A549 (cell line): ENCODE data around the gene CREB3L1. TPM values are rescaled to one million over a fixed set of nuclear protein-coding genes. Genes with fewer than 3 reads are reported as not detected.

Source experiments
- ATAC-seq, 2 experiments: fragments of 200-7000 bp in 1 of 2; fragments of >200 bp in 1 of 2; cut with Nextera tagmentation in 1 of 2; cut with Tn5 transposase in 1 of 2; 3 replicates each; pipeline versions ENCODE4 v1.8.0 to v1.9.1; 2018 to 2020; ENCODE audit warnings: mild to moderate bottlenecking in 1 of 2, moderate library complexity in 1 of 2
- CTCF ChIA-PET: fragments of 300-600 bp; sonication (Branson Sonifier 250); formaldehyde crosslinking; extraction: SDS; loops from one replicate; lab custom pipeline; 2021; ENCODE audit warnings: antibody characterized with exemption, inconsistent platforms; lab: Yijun Ruan, JAX
- POLR2A ChIA-PET: fragments of 350-600 bp; formaldehyde crosslinking; extraction: SDS; loops from one replicate; lab custom pipeline; 2021; ENCODE audit warnings: antibody characterized with exemption, inconsistent platforms; lab: Yijun Ruan, JAX
- DNase-seq, 2 experiments: peaks; one replicate each; pipeline versions ENCODE4 v3.0.0 to v3.0.0-alpha.2; 2011 to 2016; ENCODE audit warnings: low read depth in 1 of 2, low spot score in 1 of 2
- FAIRE-seq: peaks from 2 replicates; lab custom pipeline; 2011; peaks lifted over from hg19 to GRCh38; lab: Jason Lieb, UNC
- H3K27ac ChIP-seq, 2 experiments: fragments of >200 bp; sonication (Bioruptor Twin); formaldehyde crosslinking; 3 replicates each; pipeline ENCODE4 v1.5.1; 2016 to 2017
- H3K4me1 ChIP-seq: fragments of >200 bp; sonication (Bioruptor Twin); formaldehyde crosslinking; 3 replicates; pipeline ENCODE4 v1.6.1; 2016
- H3K4me2 ChIP-seq: fragments of >200 bp; sonication (Bioruptor Twin); formaldehyde crosslinking; 3 replicates; pipeline ENCODE4 v1.6.1; 2016
- H3K4me3 ChIP-seq: fragments of >200 bp; sonication (Bioruptor Twin); formaldehyde crosslinking; 3 replicates; pipeline ENCODE4 v1.5.1; 2016
- H3K9me3 ChIP-seq: fragments of >200 bp; sonication (Bioruptor Twin); formaldehyde crosslinking; 3 replicates; pipeline ENCODE4 v1.6.1; 2016
- FOSB ChIP-seq: fragments of 250-450 bp; sonication (Bioruptor Pico); IDR thresholded peaks from 2 replicates; pipeline ENCODE4 v1.5.0; 2020; ENCODE audit warnings: mild to moderate bottlenecking, moderate library complexity
- FOXS1 ChIP-seq: fragments of 250-450 bp; sonication (Bioruptor Pico); IDR thresholded peaks from 2 replicates; pipeline ENCODE4 v1.5.0; 2020; ENCODE audit warnings: mild to moderate bottlenecking, moderate library complexity
- GATA3 ChIP-seq: IDR thresholded peaks from 2 replicates; pipeline ENCODE4 v1.6.1; 2012; ENCODE audit warnings: borderline replicate concordance
- HDAC2 ChIP-seq: fragments of 200-600 bp; sonication (generic); IDR thresholded peaks from 2 replicates; pipeline ENCODE4 v1.6.1; 2016
- HOXB5 ChIP-seq: fragments of 250-450 bp; sonication (Bioruptor Pico); IDR thresholded peaks from 2 replicates; pipeline ENCODE4 v1.5.0; 2020; ENCODE audit warnings: mild to moderate bottlenecking, moderate library complexity
- KDM1A ChIP-seq: fragments of 200-600 bp; sonication (generic); IDR thresholded peaks from 2 replicates; pipeline ENCODE4 v1.6.1; 2016; ENCODE audit warnings: low read depth, mild to moderate bottlenecking
- KDM5A ChIP-seq: fragments of 200-600 bp; sonication (generic); IDR thresholded peaks from 2 replicates; pipeline ENCODE4 v1.6.1; 2016; ENCODE audit warnings: antibody characterized with exemption, mild to moderate bottlenecking
- MAX ChIP-seq: IDR thresholded peaks from 2 replicates; pipeline ENCODE4 v1.6.1; 2012
- POLR2AphosphoS2 ChIP-seq: conservative IDR thresholded peaks from 2 replicates; pipeline ENCODE4 v1.6.1; 2012; ENCODE audit warnings: low read length, improper control_type of control experiment, inconsistent platforms
- RAD21 ChIP-seq, 2 experiments: fragments of >200 bp in 1 of 2; sonication (Bioruptor Twin) in 1 of 2; formaldehyde crosslinking in 1 of 2; IDR thresholded peaks in 1 of 2; conservative IDR thresholded peaks in 1 of 2; 2 replicates in 1 of 2; 3 replicates in 1 of 2; pipeline ENCODE4 v1.6.1; 2012 to 2018; ENCODE audit warnings: inconsistent platforms in 1 of 2
- RARB ChIP-seq: fragments of 250-450 bp; sonication (Bioruptor Pico); IDR thresholded peaks from 2 replicates; pipeline ENCODE4 v1.8.0; 2021; ENCODE audit warnings: mild to moderate bottlenecking, moderate library complexity
- RFX5 ChIP-seq: fragments of 450-650 bp; IDR thresholded peaks from 2 replicates; pipeline ENCODE4 v1.7.1; 2014; ENCODE audit warnings: antibody characterized with exemption, mild to moderate bottlenecking, moderate library complexity
- RNF2 ChIP-seq: fragments of 200-600 bp; sonication (generic); IDR thresholded peaks from 2 replicates; pipeline ENCODE4 v1.6.1; 2016; ENCODE audit warnings: low read depth, mild to moderate bottlenecking, antibody characterized with exemption, moderate library complexity, borderline replicate concordance
- SMC3 ChIP-seq: fragments of >200 bp; sonication (Bioruptor Twin); formaldehyde crosslinking; IDR thresholded peaks from 3 replicates; pipeline ENCODE4 v1.6.1; 2018; ENCODE audit warnings: inconsistent platforms
- TP53 ChIP-seq: fragments of 250-450 bp; sonication (Bioruptor Pico); IDR thresholded peaks from 2 replicates; pipeline ENCODE4 v1.5.0; 2021; ENCODE audit warnings: mild to moderate bottlenecking, moderate library complexity
- USF2 ChIP-seq: fragments of 450-650 bp; IDR thresholded peaks from 2 replicates; pipeline ENCODE4 v1.6.1; 2014; ENCODE audit warnings: antibody characterized with exemption
- ZC3H11A ChIP-seq: fragments of 450-650 bp; IDR thresholded peaks from 2 replicates; pipeline ENCODE4 v1.6.1; 2014; ENCODE audit warnings: antibody characterized with exemption, mild to moderate bottlenecking
- WGBS: methylation state at CpG from one replicate; pipeline ENCODE4 v1.1.6; 2017; ENCODE audit errors: missing lambda C conversion rate; 5-methylcytosine and 5-hydroxymethylcytosine counted together
- polyA plus RNA-seq, 4 experiments: library from polyadenylated mRNA; depleted of rRNA in 3 of 4; stranded (reverse); fragments of >200 nt; fragmentation: RNase III in 1 of 4; extraction: RNeasy Plus Mini Kit Qiagen cat#74134 plus additional on column Dnase treatment in 1 of 4; gene quantifications; 2 replicates in 3 of 4; 3 replicates in 1 of 4; pipeline ENCODE4 v1.2.3, GENCODE V29; 2011 to 2017
- TF ChIP-seq, protein P1 (sequence below): fragments of 150-350 bp; IDR thresholded peaks from 2 replicates; pipeline ENCODE4 v1.6.1; 2014; ENCODE audit warnings: low read depth, mild to moderate bottlenecking, low read length

Gene CREB3L1
- polyA plus RNA-seq, 2 of the 4 experiments (the other 2 are of a cell fraction) = 0.61 to 2.3 TPM

DNA sequence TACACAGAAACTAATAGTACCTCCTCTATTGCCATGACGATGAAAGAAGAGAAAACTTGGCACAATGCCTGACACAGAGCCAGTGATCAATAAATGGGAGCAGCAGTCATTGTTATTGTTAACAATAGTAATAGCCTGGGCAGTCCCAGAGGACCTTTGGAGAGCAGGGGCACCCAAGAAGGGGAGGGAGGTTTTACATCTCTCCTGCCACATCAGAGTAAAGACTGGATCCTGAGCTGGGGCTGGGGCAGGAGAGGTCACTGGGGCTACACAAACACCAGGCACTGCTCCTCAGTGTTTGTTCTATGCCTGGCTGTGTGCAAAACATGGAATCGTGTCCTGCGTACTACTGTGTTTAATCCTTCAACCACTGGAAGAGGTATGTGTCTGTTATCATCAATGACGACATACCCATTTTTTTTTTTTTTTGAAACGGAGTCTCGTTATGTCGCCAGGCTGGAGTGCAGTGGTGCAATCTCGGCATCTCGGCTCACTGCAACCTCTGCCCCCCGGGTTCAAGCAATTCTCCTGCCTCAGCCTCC lies 25.0 kb upstream of the CREB3L1 start:
- no peak for FAIRE-seq

DNA sequence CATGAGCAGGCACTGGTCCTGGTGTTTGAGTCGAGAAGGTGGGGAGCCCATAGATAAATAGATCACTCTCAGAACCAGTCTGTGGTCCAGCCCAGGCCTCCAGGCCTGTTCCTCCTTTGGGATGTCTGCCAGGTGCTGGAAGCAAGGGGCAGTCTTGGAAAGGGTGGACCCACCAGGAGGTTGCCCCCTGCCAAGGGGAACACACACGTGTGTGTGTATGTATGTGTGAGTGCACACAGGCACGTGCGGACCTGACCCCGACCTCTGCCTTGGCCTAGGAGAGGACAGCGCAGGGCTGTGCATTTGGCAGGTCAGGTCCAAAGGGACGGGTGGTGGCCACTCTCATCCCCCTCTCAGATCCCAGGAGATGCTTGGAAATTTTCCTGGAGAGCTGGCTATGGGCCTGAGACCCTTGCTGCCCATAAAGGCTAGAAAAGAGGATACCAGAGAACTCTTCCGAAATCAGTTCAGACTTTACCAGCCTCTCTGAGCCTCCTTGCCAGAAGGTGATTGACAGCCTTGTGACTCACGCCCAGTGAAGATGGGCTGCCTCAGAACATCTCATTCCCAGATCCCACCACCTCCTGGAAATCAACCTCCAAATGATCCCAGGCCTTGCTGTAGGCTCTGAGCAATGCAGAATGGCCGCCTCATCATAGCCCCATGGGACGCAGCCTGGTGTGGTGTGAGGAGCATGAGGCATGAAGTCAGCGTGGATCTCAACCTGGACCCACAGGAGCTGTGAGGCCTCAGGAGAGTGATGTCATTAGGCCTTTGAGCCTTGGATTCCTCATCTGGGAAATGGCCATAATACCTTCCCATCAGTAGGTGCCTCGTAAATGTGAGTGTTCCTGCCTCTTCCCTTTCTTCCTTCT lies 24.0 kb upstream of the CREB3L1 start:
- CTCF ChIA-PET = interaction anchor here (0.7 to 17.1 kb wide), 4 partner anchors 10 to 51 kb away, joined by 3 to 872 read pairs (median 3); no protein-coding TSS in a partner anchor
- ATAC-seq (peak; percentile 27 to 31; a peak in 3 of 6 replicates), DNase-seq (no peak), FAIRE-seq (no peak)
- 83% methylated on average over 13 of the region's 13 CpGs for WGBS
- TF ChIP-seq USF2 (no peak), POLR2AphosphoS2 (no peak), FOSB (no peak), RNF2 (no peak), ZC3H11A (no peak), KDM1A (no peak), SMC3 (no peak), RAD21 (conservative IDR thresholded peaks at IDR 0.05 in 1 of 2, IDR thresholded peaks at IDR 0.05 in 1 of 2) (no peak)
- TF ChIP-seq, protein P1, sequence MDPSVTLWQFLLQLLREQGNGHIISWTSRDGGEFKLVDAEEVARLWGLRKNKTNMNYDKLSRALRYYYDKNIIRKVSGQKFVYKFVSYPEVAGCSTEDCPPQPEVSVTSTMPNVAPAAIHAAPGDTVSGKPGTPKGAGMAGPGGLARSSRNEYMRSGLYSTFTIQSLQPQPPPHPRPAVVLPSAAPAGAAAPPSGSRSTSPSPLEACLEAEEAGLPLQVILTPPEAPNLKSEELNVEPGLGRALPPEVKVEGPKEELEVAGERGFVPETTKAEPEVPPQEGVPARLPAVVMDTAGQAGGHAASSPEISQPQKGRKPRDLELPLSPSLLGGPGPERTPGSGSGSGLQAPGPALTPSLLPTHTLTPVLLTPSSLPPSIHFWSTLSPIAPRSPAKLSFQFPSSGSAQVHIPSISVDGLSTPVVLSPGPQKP = no peak
- no peaks in the 10 kb centered on the region for H3K9me3 ChIP-seq
- POLR2A ChIA-PET = interaction anchor here (1.3 kb wide), 1 partner anchor 10 kb away, joined by 3 read pairs; no protein-coding TSS in a partner anchor
- H3K4me3 ChIP-seq = no peak overlapping the region
- H3K4me1 ChIP-seq = peaks cover 26% of the 10 kb centered on the region
- peak overlapping the region; percentile 15; the same call in 1 of the 3 replicates for H3K4me2 ChIP-seq
- peak overlapping the region in 1 of 2 experiments; percentile 66; a peak in 4 of 6 replicates for H3K27ac ChIP-seq

More for the DNA sequence above, 25.0 kb upstream of the CREB3L1 start:
- WGBS = 76% methylated on average over 10 of the region's 10 CpGs
- no peak overlapping the region for H3K4me3 ChIP-seq
- TF ChIP-seq KDM5A (no peak), TP53 (CRISPR knock-in tag) (no peak), FOXS1 (no peak), ZC3H11A (no peak), HOXB5 (CRISPR knock-in tag) (no peak), POLR2AphosphoS2 (no peak), MAX (no peak), RNF2 (no peak), RAD21 (conservative IDR thresholded peaks at IDR 0.05 in 1 of 2, IDR thresholded peaks at IDR 0.05 in 1 of 2) (no peak), USF2 (no peak), HDAC2 (no peak), RARB (CRISPR knock-in tag) (no peak), RFX5 (no peak), GATA3 (no peak)
- TF ChIP-seq, all 56 proteins: peak for 0
- ChIA-PET POLR2A (no interaction called here), CTCF (interaction anchor here (17.1 kb wide), 1 partner anchor 52 kb away, joined by 872 read pairs; no protein-coding TSS in a partner anchor)
- DNase-seq (no peak), ATAC-seq (no peak)
- Histone ChIP-seq H3K4me1 (peaks cover 35% of the 10 kb centered on the region), H3K27ac (no peak overlapping the region), H3K9me3 (no peaks in the 10 kb centered on the region), H3K4me2 (no peak overlapping the region)
